H9 (cell line): Measurements from ENCODE around the gene LRRC3. TPM values are rescaled to one million over a fixed set of nuclear protein-coding genes. Genes with fewer than 3 reads are reported as not detected.
A peak's percentile ranks its signal among the peaks of the same experiment; 100 is the strongest.

ENCODE experiments used
- DNase-seq: peaks from one replicate; pipeline ENCODE4 v3.0.0-alpha.2; 2017
- H2AFZ ChIP-seq: one replicate; pipeline ENCODE4 v1.6.1; 2013; ENCODE audit warnings: mild to moderate bottlenecking, low read length, control low read depth, moderate library complexity
- H2AK5ac ChIP-seq: 2 replicates; pipeline ENCODE4 v1.6.1; 2013; ENCODE audit warnings: low read length, control low read depth, mixed read lengths; ENCODE audit not compliant: insufficient read length
- H2BK120ac ChIP-seq: one replicate; pipeline ENCODE4 v1.6.1; 2013; ENCODE audit warnings: low read depth, mild to moderate bottlenecking, low read length, control low read depth, inconsistent platforms; ENCODE audit not compliant: poor library complexity, severe bottlenecking
- H2BK12ac ChIP-seq: 2 replicates; pipeline ENCODE4 v1.6.1; 2013; ENCODE audit warnings: low read length, control low read depth, mixed read lengths, low read depth; ENCODE audit not compliant: insufficient read length
- H2BK15ac ChIP-seq: 2 replicates; pipeline ENCODE4 v1.6.1; 2013; ENCODE audit warnings: low read depth, low read length, control low read depth
- H2BK20ac ChIP-seq: one replicate; pipeline ENCODE4 v1.6.1; 2013; ENCODE audit warnings: low read depth, mild to moderate bottlenecking, low read length, control low read depth, inconsistent platforms; ENCODE audit not compliant: poor library complexity, severe bottlenecking
- H2BK5ac ChIP-seq: 2 replicates; pipeline ENCODE4 v1.6.1; 2013; ENCODE audit warnings: low read length, control low read depth, mixed read lengths; ENCODE audit not compliant: insufficient read length
- H3K14ac ChIP-seq: 2 replicates; pipeline ENCODE4 v1.6.1; 2013; ENCODE audit warnings: low read length, control low read depth; ENCODE audit not compliant: insufficient read depth
- H3K18ac ChIP-seq: 2 replicates; pipeline ENCODE4 v1.6.1; 2013; ENCODE audit warnings: low read depth, mild to moderate bottlenecking, mixed read lengths, low read length, control low read depth; ENCODE audit not compliant: insufficient read length
- H3K23ac ChIP-seq: 2 replicates; pipeline ENCODE4 v1.6.1; 2013; ENCODE audit warnings: low read length, control low read depth, mixed read lengths, low read depth; ENCODE audit not compliant: insufficient read length
- H3K23me2 ChIP-seq: 2 replicates; pipeline ENCODE4 v1.6.1; 2013; ENCODE audit warnings: low read depth, mild to moderate bottlenecking, mixed read lengths, low read length, control low read depth; ENCODE audit not compliant: insufficient read length, poor library complexity, severe bottlenecking
- H3K27ac ChIP-seq: 2 replicates; pipeline ENCODE4 v1.5.1; 2013; ENCODE audit warnings: low read length, control low read depth, mixed read lengths, low read depth; ENCODE audit not compliant: insufficient read length
- H3K27me3 ChIP-seq: 2 replicates; pipeline ENCODE4 v1.6.1; 2013; ENCODE audit warnings: low read length, control low read depth, inconsistent platforms; ENCODE audit not compliant: insufficient read depth
- H3K4ac ChIP-seq: 2 replicates; pipeline ENCODE4 v1.6.1; 2013; ENCODE audit warnings: low read depth, mild to moderate bottlenecking, control low read depth, inconsistent platforms, low read length, moderate library complexity
- H3K4me1 ChIP-seq: 2 replicates; pipeline ENCODE4 v1.6.1; 2013; ENCODE audit warnings: low read length, control low read depth, inconsistent platforms; ENCODE audit not compliant: insufficient read depth
- H3K4me2 ChIP-seq: 2 replicates; pipeline ENCODE4 v1.6.1; 2013; ENCODE audit warnings: low read length, control low read depth, mixed read lengths; ENCODE audit not compliant: insufficient read length, insufficient read depth
- H3K56ac ChIP-seq: 2 replicates; pipeline ENCODE4 v1.6.1; 2013; ENCODE audit warnings: low read depth, mild to moderate bottlenecking, mixed read lengths, low read length, control low read depth; ENCODE audit not compliant: insufficient read length
- H3K79me1 ChIP-seq: 2 replicates; pipeline ENCODE4 v1.6.1; 2013; ENCODE audit warnings: low read depth, mild to moderate bottlenecking, moderate library complexity, low read length, control low read depth, inconsistent platforms; ENCODE audit not compliant: insufficient read depth, poor library complexity, severe bottlenecking
- H3K79me2 ChIP-seq: 2 replicates; pipeline ENCODE4 v1.6.1; 2013; ENCODE audit warnings: low read length, control low read depth, inconsistent platforms; ENCODE audit not compliant: insufficient read depth
- H3K9ac ChIP-seq: 2 replicates; pipeline ENCODE4 v1.6.1; 2013; ENCODE audit warnings: low read length, control low read depth, mixed read lengths; ENCODE audit not compliant: insufficient read length; ENCODE audit errors: extremely low read depth
- H3K9me3 ChIP-seq: one replicate; pipeline ENCODE4 v1.6.1; 2013; ENCODE audit warnings: low read depth, low read length, inconsistent platforms; ENCODE audit not compliant: control insufficient read depth
- H3T11ph ChIP-seq: one replicate; pipeline ENCODE4 v1.6.1; 2013; ENCODE audit warnings: mild to moderate bottlenecking, low read length, control low read depth, inconsistent platforms
- H4K20me1 ChIP-seq: one replicate; pipeline ENCODE4 v1.6.1; 2013; ENCODE audit not compliant: control insufficient read depth, insufficient read length, insufficient read depth
- H4K5ac ChIP-seq: 2 replicates; pipeline ENCODE4 v1.6.1; 2013; ENCODE audit warnings: low read depth, mild to moderate bottlenecking, mixed read lengths, low read length, control low read depth; ENCODE audit not compliant: insufficient read length
- H4K8ac ChIP-seq: replicated peaks from 2 replicates; pipeline ENCODE4 v1.6.1; 2013; ENCODE audit warnings: low read length, control low read depth, mixed read lengths, low read depth; ENCODE audit not compliant: insufficient read length
- H4K91ac ChIP-seq: 2 replicates; pipeline ENCODE4 v1.6.1; 2013; ENCODE audit warnings: low read depth, mild to moderate bottlenecking, moderate library complexity, mixed read lengths, low read length, control low read depth; ENCODE audit not compliant: insufficient read length
- H3K27ac Mint-ChIP-seq, 3 experiments: 2 replicates in 2 of 3; 3 replicates in 1 of 3; pipeline ENCODE4 v1.8.0; 2020 to 2021; ENCODE audit warnings: mixed read lengths in 3 of 3, mild to moderate bottlenecking in 1 of 3, moderate library complexity in 1 of 3
- H3K27me3 Mint-ChIP-seq: 2 replicates; pipeline ENCODE4 v1.8.0; 2021; ENCODE audit warnings: low read depth, mild to moderate bottlenecking, moderate library complexity, mixed read lengths
- H3K36me3 Mint-ChIP-seq, 3 experiments: 2 replicates in 2 of 3; 3 replicates in 1 of 3; pipeline ENCODE4 v1.8.0; 2020 to 2021; ENCODE audit warnings: low read depth in 3 of 3, mixed read lengths in 3 of 3; ENCODE audit not compliant: insufficient read depth in 1 of 3
- H3K4me1 Mint-ChIP-seq, 2 experiments: 2 replicates each; pipeline ENCODE4 v1.8.0; 2020; ENCODE audit warnings: mixed read lengths in 2 of 2
- H3K4me3 Mint-ChIP-seq, 2 experiments: 2 replicates in 1 of 2; 3 replicates in 1 of 2; pipeline ENCODE4 v1.8.0; 2020 to 2021; ENCODE audit warnings: mild to moderate bottlenecking in 2 of 2, mixed read lengths in 2 of 2, moderate library complexity in 1 of 2
- H3K9me3 Mint-ChIP-seq, 2 experiments: 2 replicates in 1 of 2; 3 replicates in 1 of 2; pipeline ENCODE4 v1.8.0; 2020; ENCODE audit warnings: mild to moderate bottlenecking in 2 of 2, mixed read lengths in 2 of 2, moderate library complexity in 1 of 2
- WGBS: extraction: QIAGEN DNeasy Blood & Tissue Kit; methylation state at CpG from one replicate; pipeline ENCODE4 v1.1.7; 2013; ENCODE audit warnings: missing lambda C conversion rate, low lambda C conversion rate, mixed read lengths; ENCODE audit not compliant: insufficient read length; ENCODE audit errors: extremely low coverage; 5-methylcytosine and 5-hydroxymethylcytosine counted together
- total RNA-seq: library from RNA; stranded (reverse); gene quantifications from 2 replicates; pipeline ENCODE4 v1.2.1, GENCODE V29; 2021
- TF ChIP-seq, protein P1 (sequence below): fragments of 200-600 bp; sonication (generic); conservative IDR thresholded peaks from 3 replicates; pipeline ENCODE4 v1.8.0; 2021; ENCODE audit warnings: antibody characterized with exemption, mild to moderate bottlenecking

LRRC3 gene
- total RNA-seq, 1 experiment from 2014 or later: 3.1 TPM

DNA sequence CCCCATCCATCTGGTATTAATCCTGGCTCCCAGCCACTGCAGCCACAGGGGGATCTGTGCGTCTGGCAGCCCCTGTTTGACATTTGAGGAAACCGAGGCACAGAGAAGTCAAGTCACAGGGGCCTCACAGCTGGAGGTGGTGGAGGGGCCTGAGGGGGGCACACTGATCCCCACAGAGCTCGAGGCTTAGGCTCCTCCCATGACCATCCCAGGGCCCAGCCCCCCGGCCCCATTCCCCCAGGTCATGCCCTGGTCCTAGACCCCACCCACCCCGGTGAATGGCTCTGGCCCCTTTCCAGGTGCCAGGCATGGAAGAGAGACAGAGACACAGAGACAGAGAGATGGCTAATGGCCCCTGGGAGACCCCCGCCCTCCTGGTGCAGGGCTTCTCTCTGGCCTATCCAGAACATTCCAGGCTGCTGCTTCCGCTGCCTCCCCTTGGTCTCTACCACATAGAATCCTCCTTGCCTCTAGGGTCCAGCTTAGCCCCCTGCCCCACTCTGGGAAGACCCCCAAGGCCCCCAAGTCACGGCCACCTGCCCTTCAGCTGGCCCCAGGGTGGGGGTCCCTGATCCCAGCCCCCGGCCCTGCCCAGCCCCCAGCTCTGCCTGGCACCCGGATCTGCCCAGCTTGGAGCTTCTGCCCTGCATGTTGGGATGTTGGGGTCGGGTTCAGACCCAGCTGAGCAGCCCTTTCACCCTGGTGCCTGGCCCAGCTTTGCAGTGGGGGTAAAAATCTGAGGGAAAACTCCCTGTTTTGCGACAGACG, 29.2 kb upstream of the LRRC3 start:
- Histone ChIP-seq H3K9me3 (no peaks in the 10 kb centered on the region), H4K91ac (no peak overlapping the region), H4K5ac (no peak overlapping the region), H3K27ac (no peak overlapping the region), H3K56ac (no peak overlapping the region), H3K18ac (no peak overlapping the region), H2BK15ac (no peak overlapping the region), H4K20me1 (no peaks in the 10 kb centered on the region), H3K79me1 (no peaks in the 10 kb centered on the region), H3K14ac (no peak overlapping the region), H3K9ac (no peak overlapping the region), H4K8ac (no peak overlapping the region), H2BK5ac (no peak overlapping the region), H2BK120ac (no peak overlapping the region), H3K23me2 (no peaks in the 10 kb centered on the region), H3K4me2 (no peak overlapping the region), H3K4me1 (no peaks in the 10 kb centered on the region), H2BK12ac (no peak overlapping the region), H2AFZ (no peak overlapping the region), H2BK20ac (no peak overlapping the region), H3K27me3 (no peaks in the 10 kb centered on the region), H3K79me2 (no peaks in the 10 kb centered on the region), H2AK5ac (no peak overlapping the region), H3K4ac (no peak overlapping the region), H3T11ph (no peak overlapping the region), H3K23ac (no peak overlapping the region)
- Mint-ChIP-seq H3K4me1 (peaks cover 0 to 3% of the 10 kb centered on the region in 2 experiments; a peak in 1 of 4 replicates), H3K9me3 (peaks cover 8 to 11% of the 10 kb centered on the region in 2 experiments), H3K27ac (no peak overlapping the region), H3K27me3 (no peaks in the 10 kb centered on the region; the same call in 1 of the 2 replicates), H3K4me3 (no peak overlapping the region), H3K36me3 (no peaks in the 10 kb centered on the region; a peak in 1 of 7 replicates)
- no CpG with 5 or more reads among the region's 13 CpGs for WGBS
- TF ChIP-seq, protein P1, sequence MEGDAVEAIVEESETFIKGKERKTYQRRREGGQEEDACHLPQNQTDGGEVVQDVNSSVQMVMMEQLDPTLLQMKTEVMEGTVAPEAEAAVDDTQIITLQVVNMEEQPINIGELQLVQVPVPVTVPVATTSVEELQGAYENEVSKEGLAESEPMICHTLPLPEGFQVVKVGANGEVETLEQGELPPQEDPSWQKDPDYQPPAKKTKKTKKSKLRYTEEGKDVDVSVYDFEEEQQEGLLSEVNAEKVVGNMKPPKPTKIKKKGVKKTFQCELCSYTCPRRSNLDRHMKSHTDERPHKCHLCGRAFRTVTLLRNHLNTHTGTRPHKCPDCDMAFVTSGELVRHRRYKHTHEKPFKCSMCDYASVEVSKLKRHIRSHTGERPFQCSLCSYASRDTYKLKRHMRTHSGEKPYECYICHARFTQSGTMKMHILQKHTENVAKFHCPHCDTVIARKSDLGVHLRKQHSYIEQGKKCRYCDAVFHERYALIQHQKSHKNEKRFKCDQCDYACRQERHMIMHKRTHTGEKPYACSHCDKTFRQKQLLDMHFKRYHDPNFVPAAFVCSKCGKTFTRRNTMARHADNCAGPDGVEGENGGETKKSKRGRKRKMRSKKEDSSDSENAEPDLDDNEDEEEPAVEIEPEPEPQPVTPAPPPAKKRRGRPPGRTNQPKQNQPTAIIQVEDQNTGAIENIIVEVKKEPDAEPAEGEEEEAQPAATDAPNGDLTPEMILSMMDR: no peak
- DNase-seq: peak; percentile 24
